IMR-90 (cell line): ENCODE results near the gene PSMD9. TPM values are rescaled to one million over a fixed set of nuclear protein-coding genes. Genes with fewer than 3 reads are reported as not detected.
A peak's percentile ranks its signal among the peaks of the same experiment; 100 is the strongest.

Experiments
- ATAC-seq: fragments of 200-7000 bp; cut with Tn5 transposase; 2 replicates; pipeline ENCODE4 v1.9.1; 2020; ENCODE audit warnings: low read depth, mild to moderate bottlenecking, moderate library complexity
- BruUV-seq: library from RNA; stranded (reverse); fragments of 400-500 nt; replicated peaks from 2 replicates; lab custom pipeline; 2021; lab: Mats Ljungman, UMichigan
- CTCF ChIA-PET: fragments of 300-600 bp; formaldehyde crosslinking; extraction: SDS; loops from one replicate; lab custom pipeline; 2021; ENCODE audit warnings: antibody characterized with exemption; lab: Yijun Ruan, JAX
- POLR2A ChIA-PET: fragments of 300-600 bp; sonication (Branson Sonifier 250); formaldehyde crosslinking; loops from one replicate; lab custom pipeline; 2022; ENCODE audit warnings: antibody characterized with exemption; ENCODE audit not compliant: unreplicated experiment; lab: Charles Lee
- DNase-seq: peaks from one replicate; pipeline ENCODE4 v3.0.0; 2013
- H2AFZ ChIP-seq: replicated peaks from 2 replicates; pipeline ENCODE3; 2013; ENCODE audit warnings: low read length, mild to moderate bottlenecking; ENCODE audit not compliant: poor library complexity
- H2AK5ac ChIP-seq: 2 replicates; pipeline ENCODE4 v1.6.1; 2013; ENCODE audit warnings: low read depth, low read length, inconsistent platforms
- H2AK9ac ChIP-seq: replicated peaks from 2 replicates; pipeline ENCODE3; 2013; ENCODE audit warnings: mild to moderate bottlenecking, low read depth, low read length, moderate library complexity; ENCODE audit not compliant: poor library complexity
- H2BK120ac ChIP-seq: 2 replicates; pipeline ENCODE4 v1.6.1; 2013; ENCODE audit warnings: low read depth, low read length, inconsistent platforms
- H2BK15ac ChIP-seq: 3 replicates; pipeline ENCODE4 v1.6.1; 2013; ENCODE audit warnings: low read depth, low read length, inconsistent platforms
- H2BK20ac ChIP-seq: 2 replicates; pipeline ENCODE4 v1.6.1; 2013; ENCODE audit warnings: low read depth, mild to moderate bottlenecking, inconsistent platforms, low read length, moderate library complexity
- H2BK5ac ChIP-seq: 2 replicates; pipeline ENCODE4 v1.6.1; 2013; ENCODE audit warnings: mild to moderate bottlenecking, low read depth, low read length, inconsistent platforms; ENCODE audit not compliant: poor library complexity, severe bottlenecking
- H3K14ac ChIP-seq: replicated peaks from 2 replicates; pipeline ENCODE4 v1.6.1; 2013; ENCODE audit warnings: low read depth, low read length, inconsistent platforms
- H3K18ac ChIP-seq: 2 replicates; pipeline ENCODE4 v1.6.1; 2013; ENCODE audit warnings: low read depth, low read length, control low read depth
- H3K23ac ChIP-seq: 2 replicates; pipeline ENCODE4 v1.6.1; 2013; ENCODE audit warnings: low read depth, low read length, inconsistent platforms
- H3K27ac ChIP-seq: 2 replicates; pipeline ENCODE4 v1.5.1; 2013; ENCODE audit warnings: mild to moderate bottlenecking, control low read depth, low read length; ENCODE audit not compliant: insufficient read depth
- H3K27me3 ChIP-seq: 2 replicates; pipeline ENCODE4 v1.6.1; 2013; ENCODE audit warnings: low read length; ENCODE audit not compliant: control insufficient read depth, insufficient read depth
- H3K36me3 ChIP-seq: 2 replicates; pipeline ENCODE4 v1.6.1; 2013; ENCODE audit warnings: low read length, mixed read lengths; ENCODE audit not compliant: control insufficient read depth, insufficient read depth
- H3K4ac ChIP-seq: 2 replicates; pipeline ENCODE4 v1.6.1; 2013; ENCODE audit warnings: low read depth, low read length, inconsistent platforms
- H3K4me1 ChIP-seq: 2 replicates; pipeline ENCODE4 v1.6.1; 2013; ENCODE audit warnings: low read length, mixed read lengths; ENCODE audit not compliant: control insufficient read depth, insufficient read depth
- H3K4me2 ChIP-seq: 2 replicates; pipeline ENCODE4 v1.6.1; 2013; ENCODE audit warnings: low read depth, mild to moderate bottlenecking, control low read depth, low read length, moderate library complexity
- H3K4me3 ChIP-seq: 2 replicates; pipeline ENCODE4 v1.5.1; 2013; ENCODE audit warnings: low read depth, mild to moderate bottlenecking, control low read depth, low read length, moderate library complexity; ENCODE audit not compliant: insufficient read depth
- H3K56ac ChIP-seq: 2 replicates; pipeline ENCODE4 v1.6.1; 2013; ENCODE audit warnings: low read length, inconsistent platforms; ENCODE audit not compliant: insufficient read depth; ENCODE audit errors: extremely low read depth
- H3K79me1 ChIP-seq, 2 experiments: 2 replicates each; pipeline ENCODE4 v1.6.1; 2013; ENCODE audit warnings: low read length in 2 of 2, inconsistent platforms in 1 of 2, low read depth in 1 of 2
- H3K9ac ChIP-seq: 2 replicates; pipeline ENCODE4 v1.6.1; 2013; ENCODE audit warnings: low read depth, low read length, control low read depth
- H3K9me1 ChIP-seq: 2 replicates; pipeline ENCODE4 v1.6.1; 2013; ENCODE audit warnings: low read length, inconsistent platforms; ENCODE audit not compliant: insufficient read depth
- H3K9me3 ChIP-seq: 2 replicates; pipeline ENCODE4 v1.6.1; 2013; ENCODE audit warnings: low read length; ENCODE audit not compliant: control insufficient read depth, insufficient read depth
- H4K20me1 ChIP-seq: 2 replicates; pipeline ENCODE4 v1.6.1; 2013; ENCODE audit warnings: low read length, inconsistent platforms; ENCODE audit not compliant: insufficient read depth
- H4K5ac ChIP-seq: 2 replicates; pipeline ENCODE4 v1.6.1; 2013; ENCODE audit warnings: mild to moderate bottlenecking, low read depth, low read length, control low read depth
- H4K8ac ChIP-seq, 2 experiments: 2 replicates each; pipeline ENCODE4 v1.6.1; 2013; ENCODE audit warnings: low read depth in 2 of 2, low read length in 2 of 2, control low read depth in 1 of 2, inconsistent platforms in 1 of 2
- H4K91ac ChIP-seq: 2 replicates; pipeline ENCODE4 v1.6.1; 2013; ENCODE audit warnings: low read depth, low read length, inconsistent platforms; ENCODE audit not compliant: insufficient read depth
- ELK1 ChIP-seq: fragments of 150-350 bp; IDR thresholded peaks from 2 replicates; pipeline ENCODE4 v1.6.1; 2016; ENCODE audit warnings: low read depth, mild to moderate bottlenecking, low read length, moderate library complexity, borderline replicate concordance
- FOS ChIP-seq: fragments of 150-350 bp; IDR thresholded peaks from 2 replicates; pipeline ENCODE4 v1.6.1; 2016; ENCODE audit warnings: low read depth, low read length
- MAZ ChIP-seq: IDR thresholded peaks from 2 replicates; pipeline ENCODE4 v1.6.1; 2012; ENCODE audit warnings: low read depth, mild to moderate bottlenecking, low read length, improper control_type of control experiment, moderate library complexity, borderline replicate concordance
- MXI1 ChIP-seq: IDR thresholded peaks from 2 replicates; pipeline ENCODE4 v1.6.1; 2012; ENCODE audit warnings: low read depth, mild to moderate bottlenecking, low read length, moderate library complexity, borderline replicate concordance
- SMC3 ChIP-seq: fragments of 150-350 bp; IDR thresholded peaks from 2 replicates; pipeline ENCODE4 v1.6.1; 2016; ENCODE audit warnings: low read depth, mild to moderate bottlenecking, antibody characterized with exemption, low read length, moderate library complexity
- WGBS, 2 experiments: methylation state at CpG; one replicate each; pipeline versions ENCODE4 v1.1.5 to v1.1.7; 2013; ENCODE audit warnings: missing lambda C conversion rate in 2 of 2; ENCODE audit not compliant: insufficient read length in 1 of 2; ENCODE audit errors: extremely low coverage in 2 of 2; 5-methylcytosine and 5-hydroxymethylcytosine counted together
- dilution Hi-C: fragments of 300-500 bp; cut with HindIII; formaldehyde crosslinking; loops from one replicate; pipeline ENCODE4 v1.14.3; 2018; ENCODE audit warnings: low sequenced_read_pairs; ENCODE audit not compliant: unreplicated experiment
- in situ Hi-C: fragments of 300-500 bp; cut with MboI; formaldehyde crosslinking; loops from 3 replicates; pipeline ENCODE4 v1.14.3; 2019; ENCODE audit warnings: low sequenced_read_pairs, inconsistent platforms, mixed read lengths
- intact Hi-C: fragments of 100-400 bp; cut with micrococcal nuclease; formaldehyde crosslinking; loops from 2 replicates; pipeline ENCODE4 v1.10.0; 2022
- polyA plus RNA-seq, 3 experiments: library from polyadenylated mRNA; depleted of rRNA; stranded (reverse); fragments of >200 nt; gene quantifications; 2 replicates each; pipeline ENCODE4 v1.2.3, GENCODE V29; 2012; ENCODE audit warnings: low replicate concordance in 1 of 3
- total RNA-seq: library from RNA; depleted of rRNA; stranded (reverse); fragments of >200 nt; gene quantifications from 2 replicates; pipeline ENCODE4 v1.2.3, GENCODE V29; 2012
- TF ChIP-seq, protein P1 (sequence below): fragments of 150-350 bp; IDR thresholded peaks from 2 replicates; pipeline ENCODE4 v1.6.1; 2017; ENCODE audit warnings: mild to moderate bottlenecking, antibody characterized with exemption, low read length, low read depth
- TF ChIP-seq, protein P2 (sequence below): conservative IDR thresholded peaks from 2 replicates; pipeline ENCODE4 v1.5.1; 2012; ENCODE audit warnings: mild to moderate bottlenecking, low read depth, low read length, improper control_type of control experiment

The PSMD9 gene
- total and polyA plus RNA-seq, 2 of the 4 experiments (the other 2 are of a cell fraction), result 135 to 142 TPM

DNA sequence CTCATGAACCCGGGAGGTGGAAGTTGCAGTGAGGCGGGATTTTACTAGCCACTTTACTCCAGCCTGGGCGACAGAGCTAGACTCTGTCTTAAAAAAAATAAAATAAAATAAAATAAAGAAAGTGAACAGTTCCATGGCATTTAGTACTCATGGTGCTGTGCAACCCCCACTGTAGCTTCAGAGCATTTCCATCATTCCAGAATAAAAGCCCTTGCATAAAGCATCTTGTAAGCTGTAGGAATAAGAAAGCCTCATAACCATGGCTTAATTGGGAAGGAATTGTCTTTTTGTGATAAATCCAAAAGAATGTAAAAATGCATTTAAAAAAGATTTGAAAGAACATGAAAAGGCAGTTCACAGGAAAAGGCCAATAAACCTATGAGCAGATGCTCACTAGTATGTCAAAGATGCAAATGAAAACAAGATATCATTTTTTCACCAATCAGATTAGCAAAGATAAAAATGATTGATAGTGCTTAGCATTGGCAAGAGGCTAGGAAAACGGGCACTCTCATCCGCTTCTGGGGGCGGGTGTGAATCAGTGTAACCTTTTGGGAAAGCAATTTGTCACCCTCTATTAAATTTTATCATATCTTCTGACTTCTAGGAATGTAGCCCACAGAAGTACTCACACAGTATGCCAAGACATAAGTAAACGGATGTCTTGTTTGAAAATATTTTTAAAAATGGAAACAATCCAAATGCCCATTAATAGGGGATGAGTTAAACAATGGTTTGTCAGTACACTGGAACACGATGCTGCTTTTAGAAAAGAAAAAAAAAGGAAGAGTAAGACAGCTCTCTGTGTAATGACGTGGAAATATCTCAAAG, 76.4 kb downstream of the PSMD9 start:
- intact Hi-C loops, result no loop called here
- DNase-seq (peak; percentile 61), ATAC-seq (peak; percentile 67)
- in situ Hi-C loops, result no loop called here
- H3K56ac ChIP-seq, result no peak overlapping the region
- no peak overlapping the region for H2AK9ac ChIP-seq
- H3K18ac ChIP-seq, result no peak overlapping the region
- ChIA-PET POLR2A (interaction anchor here (0.6 kb wide), 1 partner anchor 237 kb away, joined by 6 read pairs; no protein-coding TSS in a partner anchor), CTCF (no interaction called here)
- H2BK120ac ChIP-seq, result no peak overlapping the region
- no peak overlapping the region for H3K4me3 ChIP-seq
- no peaks in the 10 kb centered on the region for H4K20me1 ChIP-seq
- no peak overlapping the region for H3K23ac ChIP-seq
- H3K4ac ChIP-seq, result no peak overlapping the region
- H3K27ac ChIP-seq, result no peak overlapping the region
- no peak overlapping the region for H2AFZ ChIP-seq
- H2AK5ac ChIP-seq, result no peak overlapping the region
- H3K4me2 ChIP-seq, result peak overlapping the region; percentile 6; the same call in 1 of the 2 replicates
- H4K91ac ChIP-seq, result no peak overlapping the region
- no TSS peak for BruUV-seq
- H3K36me3 ChIP-seq, result peaks cover 22% of the 10 kb centered on the region; the same call in 1 of the 2 replicates
- peaks cover 4% of the 10 kb centered on the region for H3K4me1 ChIP-seq
- no peak overlapping the region for H2BK15ac ChIP-seq
- no peak overlapping the region for H4K8ac ChIP-seq
- peaks cover 0 to 5% of the 10 kb centered on the region in 2 experiments; a peak in 1 of 4 replicates for H3K79me1 ChIP-seq
- dilution Hi-C loops, result no loop called here
- peaks cover 9% of the 10 kb centered on the region for H3K9me1 ChIP-seq
- H4K5ac ChIP-seq, result no peak overlapping the region
- no peak for TF ChIP-seq MAZ
- TF ChIP-seq ELK1, result no peak
- TF ChIP-seq FOS, result no peak
- TF ChIP-seq, protein P1, sequence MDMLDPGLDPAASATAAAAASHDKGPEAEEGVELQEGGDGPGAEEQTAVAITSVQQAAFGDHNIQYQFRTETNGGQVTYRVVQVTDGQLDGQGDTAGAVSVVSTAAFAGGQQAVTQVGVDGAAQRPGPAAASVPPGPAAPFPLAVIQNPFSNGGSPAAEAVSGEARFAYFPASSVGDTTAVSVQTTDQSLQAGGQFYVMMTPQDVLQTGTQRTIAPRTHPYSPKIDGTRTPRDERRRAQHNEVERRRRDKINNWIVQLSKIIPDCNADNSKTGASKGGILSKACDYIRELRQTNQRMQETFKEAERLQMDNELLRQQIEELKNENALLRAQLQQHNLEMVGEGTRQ, result no peak
- no peak for TF ChIP-seq MXI1
- TF ChIP-seq, protein P2, sequence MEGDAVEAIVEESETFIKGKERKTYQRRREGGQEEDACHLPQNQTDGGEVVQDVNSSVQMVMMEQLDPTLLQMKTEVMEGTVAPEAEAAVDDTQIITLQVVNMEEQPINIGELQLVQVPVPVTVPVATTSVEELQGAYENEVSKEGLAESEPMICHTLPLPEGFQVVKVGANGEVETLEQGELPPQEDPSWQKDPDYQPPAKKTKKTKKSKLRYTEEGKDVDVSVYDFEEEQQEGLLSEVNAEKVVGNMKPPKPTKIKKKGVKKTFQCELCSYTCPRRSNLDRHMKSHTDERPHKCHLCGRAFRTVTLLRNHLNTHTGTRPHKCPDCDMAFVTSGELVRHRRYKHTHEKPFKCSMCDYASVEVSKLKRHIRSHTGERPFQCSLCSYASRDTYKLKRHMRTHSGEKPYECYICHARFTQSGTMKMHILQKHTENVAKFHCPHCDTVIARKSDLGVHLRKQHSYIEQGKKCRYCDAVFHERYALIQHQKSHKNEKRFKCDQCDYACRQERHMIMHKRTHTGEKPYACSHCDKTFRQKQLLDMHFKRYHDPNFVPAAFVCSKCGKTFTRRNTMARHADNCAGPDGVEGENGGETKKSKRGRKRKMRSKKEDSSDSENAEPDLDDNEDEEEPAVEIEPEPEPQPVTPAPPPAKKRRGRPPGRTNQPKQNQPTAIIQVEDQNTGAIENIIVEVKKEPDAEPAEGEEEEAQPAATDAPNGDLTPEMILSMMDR, result no peak
- TF ChIP-seq SMC3, result no peak
- no CpG with 5 or more reads among the region's 9 CpGs for WGBS, 2 experiments
- H3K9me3 ChIP-seq, result no peaks in the 10 kb centered on the region
- H3K27me3 ChIP-seq, result no peaks in the 10 kb centered on the region
- H2BK5ac ChIP-seq, result no peak overlapping the region
- H3K14ac ChIP-seq, result no peak overlapping the region
- H3K9ac ChIP-seq, result no peak overlapping the region
- no peak overlapping the region for H2BK20ac ChIP-seq
